Activated naive CD8-positive, alpha-beta T cell treated with anti-CD3 and anti-CD28 coated beads, Interleukin-2, amount 50 U/mL, for 24 hours (primary cell): ENCODE measurements around the gene CCDC152.
"Not testable (repeated sequence)": the region's sequence is repeated elsewhere in the genome, so short reads cannot be mapped to it uniquely, and the experiment has no call there.

ENCODE experiments used
- ATAC-seq: fragments of 150-1000 bp; cut with Tn5 transposase; one replicate; pipeline ENCODE4 v1.10.0; 2021
- DNase-seq: peaks from one replicate; pipeline ENCODE4 v3.0.0; 2021
- H3K27ac Mint-ChIP-seq: one replicate; pipeline ENCODE4 v1.8.0; 2021; ENCODE audit warnings: mild to moderate bottlenecking, mixed read lengths
- H3K27me3 Mint-ChIP-seq: one replicate; pipeline ENCODE4 v1.8.0; 2021; ENCODE audit warnings: mixed read lengths
- H3K36me3 Mint-ChIP-seq: one replicate; pipeline ENCODE4 v1.8.0; 2021; ENCODE audit warnings: low read depth, mixed read lengths
- H3K4me1 Mint-ChIP-seq: one replicate; pipeline ENCODE4 v1.8.0; 2021; ENCODE audit warnings: mixed read lengths
- H3K4me3 Mint-ChIP-seq: one replicate; pipeline ENCODE4 v1.8.0; 2021; ENCODE audit warnings: mild to moderate bottlenecking, moderate library complexity, mixed read lengths
- H3K9me3 Mint-ChIP-seq: one replicate; pipeline ENCODE4 v1.8.0; 2021; ENCODE audit warnings: mixed read lengths

The CCDC152 gene

DNA sequence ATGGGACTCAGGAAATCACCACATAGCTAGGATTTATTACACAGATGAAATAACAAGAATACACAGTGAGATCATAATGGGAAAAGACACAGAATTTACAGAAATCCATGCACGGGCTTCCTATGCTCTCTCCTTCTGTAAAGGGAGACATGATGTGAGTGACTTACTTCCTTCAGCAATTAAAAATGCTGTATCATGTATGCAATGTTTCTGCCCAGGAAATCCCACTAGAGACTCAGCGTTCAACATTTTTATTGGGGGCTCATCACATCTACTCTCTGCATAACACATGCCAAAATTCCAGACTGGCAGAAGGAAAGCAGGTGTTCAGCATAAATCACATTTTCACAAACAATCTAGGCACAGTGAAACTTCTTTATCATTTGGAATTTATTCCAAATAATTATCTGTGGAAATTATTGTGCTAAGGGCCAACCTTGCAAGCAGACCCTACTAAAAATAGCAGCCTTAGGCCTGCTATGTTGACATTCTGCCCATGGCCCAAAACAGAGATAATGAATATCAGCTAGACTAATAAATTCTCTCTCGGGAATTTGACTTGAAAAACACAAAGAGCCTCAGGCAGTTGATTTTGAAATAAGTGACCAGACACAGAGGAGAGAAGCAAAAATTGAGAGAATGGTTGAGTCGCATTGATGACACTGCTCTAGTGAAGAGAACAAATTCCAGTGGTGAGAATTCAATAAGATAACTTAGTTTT is 86.5 kb downstream of the CCDC152 start:
- no peaks in the 10 kb centered on the region for H3K4me1 Mint-ChIP-seq
- H3K27me3 Mint-ChIP-seq, result peaks cover 6% of the 10 kb centered on the region
- no peaks in the 10 kb centered on the region for H3K36me3 Mint-ChIP-seq
- H3K4me3 Mint-ChIP-seq, result no peak overlapping the region
- DNase-seq (no peak), ATAC-seq (no peak)
- H3K27ac Mint-ChIP-seq, result no peak overlapping the region
- no peaks in the 10 kb centered on the region for H3K9me3 Mint-ChIP-seq

DNA sequence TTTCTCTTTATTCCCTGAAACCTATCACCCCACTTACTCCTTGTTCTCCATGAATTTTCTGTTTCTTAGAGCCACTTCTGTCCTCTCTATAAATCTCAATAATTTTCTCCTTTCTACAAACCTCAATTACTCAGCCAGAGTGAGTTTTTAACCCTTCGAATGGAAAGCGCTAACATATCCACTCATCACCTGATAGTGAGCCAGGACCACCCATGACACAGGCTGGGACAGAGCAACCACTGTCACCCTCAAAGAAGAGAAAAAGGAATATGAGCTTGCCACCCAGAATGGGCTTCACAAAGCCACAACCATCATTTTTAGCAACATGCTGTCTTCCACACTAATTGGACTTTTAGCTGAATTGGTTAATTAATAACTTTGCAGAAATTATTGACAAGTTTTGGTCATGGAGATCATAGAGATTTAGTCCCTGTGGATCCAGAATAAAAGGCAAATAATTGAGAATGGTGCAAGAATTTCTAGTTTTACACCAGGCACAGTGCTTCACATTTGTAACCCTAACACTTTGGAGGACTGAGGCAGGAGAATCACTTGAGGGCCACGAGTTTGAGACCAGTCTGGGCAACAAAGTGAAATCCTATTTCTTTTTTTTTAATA is 87.2 kb downstream of the CCDC152 start:
- no peaks in the 10 kb centered on the region for H3K36me3 Mint-ChIP-seq
- no peak overlapping the region for H3K27ac Mint-ChIP-seq
- peaks cover 6% of the 10 kb centered on the region for H3K27me3 Mint-ChIP-seq
- no peak overlapping the region for H3K4me3 Mint-ChIP-seq
- no peaks in the 10 kb centered on the region for H3K9me3 Mint-ChIP-seq
- ATAC-seq, result no peak
- DNase-seq, result no peak
- no peaks in the 10 kb centered on the region for H3K4me1 Mint-ChIP-seq

DNA sequence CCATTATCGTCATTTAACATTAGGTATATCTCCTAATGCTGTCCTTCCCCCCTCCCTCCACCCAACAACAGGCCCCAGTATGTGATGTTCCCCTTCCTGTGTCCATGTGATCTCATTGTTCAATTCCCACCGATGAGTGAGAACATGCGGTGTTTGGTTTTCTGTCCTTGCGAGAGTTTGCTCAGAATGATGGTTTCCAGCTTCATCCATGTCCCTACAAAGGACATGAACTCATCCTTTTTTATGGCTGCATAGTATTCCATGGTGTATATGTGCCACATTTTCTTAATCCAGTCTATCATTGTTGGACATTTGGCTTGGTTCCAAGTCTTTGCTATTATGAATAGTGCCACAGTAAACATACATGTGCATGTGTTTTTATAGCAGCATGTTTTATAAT is 87.8 kb downstream of the CCDC152 start:
- not testable (repeated sequence) for H3K9me3 Mint-ChIP-seq, H3K27ac Mint-ChIP-seq, ATAC-seq, H3K4me3 Mint-ChIP-seq, H3K36me3 Mint-ChIP-seq, H3K4me1 Mint-ChIP-seq, DNase-seq, H3K27me3 Mint-ChIP-seq

DNA sequence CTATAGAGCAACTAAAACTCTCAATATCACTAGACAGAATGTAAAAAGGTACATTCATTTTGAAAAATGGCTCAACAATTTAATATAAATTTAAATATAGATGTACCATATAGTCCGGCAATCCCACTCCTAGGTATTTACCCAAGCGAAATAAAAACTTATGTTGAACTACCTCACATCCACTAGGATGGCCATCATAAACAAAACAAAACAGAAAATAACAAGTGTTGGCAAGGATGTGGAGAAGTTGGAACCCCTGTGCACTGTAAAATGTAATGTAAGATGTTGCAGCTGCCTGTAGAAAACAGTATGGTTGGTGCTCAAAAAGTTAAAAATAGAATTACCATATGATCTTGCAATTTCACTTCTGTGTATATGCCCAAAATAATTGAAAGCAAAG is 91.9 kb downstream of the CCDC152 start:
- H3K9me3 Mint-ChIP-seq, result no peaks in the 10 kb centered on the region
- H3K4me3 Mint-ChIP-seq, result no peak overlapping the region
- no peak for ATAC-seq
- no peaks in the 10 kb centered on the region for H3K4me1 Mint-ChIP-seq
- H3K27me3 Mint-ChIP-seq, result peaks cover 4% of the 10 kb centered on the region
- no peak for DNase-seq
- no peaks in the 10 kb centered on the region for H3K36me3 Mint-ChIP-seq
- no peak overlapping the region for H3K27ac Mint-ChIP-seq

DNA sequence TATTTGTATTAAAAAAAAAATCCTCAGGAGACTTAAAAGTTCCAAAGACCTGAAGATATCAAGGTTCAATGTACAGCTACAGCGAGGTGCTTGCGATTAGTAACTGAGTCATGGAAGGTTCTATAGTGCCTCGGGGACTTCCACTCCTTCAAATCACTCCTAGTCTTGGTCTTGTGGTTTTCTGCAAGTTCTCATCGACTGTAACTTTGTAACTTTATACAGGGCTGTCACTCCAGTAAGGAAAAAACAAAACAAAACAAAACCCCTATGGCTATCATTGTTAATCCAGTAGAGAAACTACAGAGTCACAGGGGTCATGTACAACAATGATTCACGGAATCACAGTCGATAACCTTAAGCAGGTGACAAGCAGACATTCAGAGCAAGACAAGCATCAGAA is 94.9 kb downstream of the CCDC152 start:
- Mint-ChIP-seq H3K9me3 (no peaks in the 10 kb centered on the region), H3K27me3 (peaks cover 4% of the 10 kb centered on the region), H3K4me3 (no peak overlapping the region), H3K36me3 (no peaks in the 10 kb centered on the region), H3K27ac (no peak overlapping the region), H3K4me1 (no peaks in the 10 kb centered on the region)
- DNase-seq, result no peak
- no peak for ATAC-seq
